Tibial artery (tissue), 4 donors: ENCODE measurements around the gene IL1RAP.

Experiments used
- DNase-seq, 2 donors: peaks; one replicate each; pipeline ENCODE4 v3.0.0-alpha.2; 2019
- H3K27ac ChIP-seq, 2 donors: fragments of 200-600 bp; sonication (generic) in 1 of 2; 1 replicate in 1 of 2; 2 replicates in 1 of 2; pipeline ENCODE4 v1.5.1; 2018 to 2019; ENCODE audit warnings: mild to moderate bottlenecking in 1 of 2
- H3K27me3 ChIP-seq, 2 donors: fragments of 200-600 bp; sonication (generic) in 1 of 2; one replicate each; pipeline versions ENCODE4 v1.5.1 to v1.6.0; 2016 to 2019
- H3K36me3 ChIP-seq, 3 donors: fragments of 200-600 bp; sonication (generic) in 2 of 3; one replicate each; pipeline ENCODE4 v1.5.1; 2016 to 2019; ENCODE audit warnings: mild to moderate bottlenecking in 2 of 3
- H3K4me1 ChIP-seq, 4 donors: fragments of 200-600 bp; sonication (generic) in 2 of 4; 1 replicate in 3 of 4; 2 replicates in 1 of 4; pipeline ENCODE4 v1.5.1; 2016 to 2019
- H3K4me3 ChIP-seq, 2 donors: fragments of 200-600 bp; sonication (generic) in 1 of 2; 1 replicate in 1 of 2; 2 replicates in 1 of 2; pipeline ENCODE4 v1.5.1; 2018 to 2019; ENCODE audit warnings: mild to moderate bottlenecking in 2 of 2
- H3K9me3 ChIP-seq, 3 donors: fragments of 200-600 bp; sonication (generic) in 1 of 3; one replicate each; pipeline ENCODE4 v1.5.1; 2016 to 2019
- CTCF ChIP-seq, 2 experiments: fragments of 200-600 bp in 1 of 2; fragments of 450-650 bp in 1 of 2; IDR thresholded peaks; one replicate each; pipeline ENCODE4 v1.5.1; 2017 to 2019; ENCODE audit warnings: antibody characterized with exemption in 2 of 2, mild to moderate bottlenecking in 1 of 2, moderate library complexity in 1 of 2
- intact Hi-C: fragments of 100-400 bp; cut with DNase I; formaldehyde crosslinking; loops from one replicate; pipeline ENCODE4 v1.15.0; 2023; ENCODE audit warnings: low total_unique reads

IL1RAP gene

GRCh38 chr3:190521998-190522397 lies 8.1 kb downstream of the IL1RAP start:
- no peaks in the 10 kb centered on the region for H3K9me3 ChIP-seq
- no peaks in the 10 kb centered on the region for H3K27me3 ChIP-seq
- H3K36me3 ChIP-seq = no peaks in the 10 kb centered on the region
- no peak for TF ChIP-seq CTCF (IDR thresholded peaks at IDR 0.05)
- DNase-seq = no peak
- no peak overlapping the region for H3K27ac ChIP-seq
- no peak overlapping the region for H3K4me3 ChIP-seq
- H3K4me1 ChIP-seq = no peaks in the 10 kb centered on the region
- intact Hi-C loops = no loop called here

- intact Hi-C loops = no loop called here
- DNase-seq = no peak
- Histone ChIP-seq H3K36me3 (no peaks in the 10 kb centered on the region), H3K27ac (no peak overlapping the region), H3K4me1 (no peaks in the 10 kb centered on the region), H3K27me3 (no peaks in the 10 kb centered on the region), H3K9me3 (no peaks in the 10 kb centered on the region), H3K4me3 (no peak overlapping the region)
- TF ChIP-seq CTCF (IDR thresholded peaks at IDR 0.05) = no peak
Observed at GRCh38 chr3:190522621-190523222, 8.8 kb downstream of the IL1RAP start.

- TF ChIP-seq CTCF (IDR thresholded peaks at IDR 0.05) = no peak
- intact Hi-C loops = no loop called here
- H3K4me3 ChIP-seq = no peak overlapping the region
- no peak for DNase-seq
- H3K9me3 ChIP-seq = no peaks in the 10 kb centered on the region
- H3K27ac ChIP-seq = no peak overlapping the region
- H3K27me3 ChIP-seq = no peaks in the 10 kb centered on the region
- H3K36me3 ChIP-seq = no peaks in the 10 kb centered on the region
- no peaks in the 10 kb centered on the region for H3K4me1 ChIP-seq
Observed at GRCh38 chr3:190524942-190525341, 11.1 kb downstream of the IL1RAP start.

- no peak overlapping the region for H3K27ac ChIP-seq
- no peaks in the 10 kb centered on the region for H3K4me1 ChIP-seq
- no peaks in the 10 kb centered on the region for H3K9me3 ChIP-seq
- no peaks in the 10 kb centered on the region for H3K36me3 ChIP-seq
- TF ChIP-seq CTCF (IDR thresholded peaks at IDR 0.05) = no peak
- H3K27me3 ChIP-seq = no peaks in the 10 kb centered on the region
- H3K4me3 ChIP-seq = no peak overlapping the region
- no peak for DNase-seq
- intact Hi-C loops = no loop called here
Observed at GRCh38 chr3:190525634-190526033, 11.7 kb downstream of the IL1RAP start.

DNA sequence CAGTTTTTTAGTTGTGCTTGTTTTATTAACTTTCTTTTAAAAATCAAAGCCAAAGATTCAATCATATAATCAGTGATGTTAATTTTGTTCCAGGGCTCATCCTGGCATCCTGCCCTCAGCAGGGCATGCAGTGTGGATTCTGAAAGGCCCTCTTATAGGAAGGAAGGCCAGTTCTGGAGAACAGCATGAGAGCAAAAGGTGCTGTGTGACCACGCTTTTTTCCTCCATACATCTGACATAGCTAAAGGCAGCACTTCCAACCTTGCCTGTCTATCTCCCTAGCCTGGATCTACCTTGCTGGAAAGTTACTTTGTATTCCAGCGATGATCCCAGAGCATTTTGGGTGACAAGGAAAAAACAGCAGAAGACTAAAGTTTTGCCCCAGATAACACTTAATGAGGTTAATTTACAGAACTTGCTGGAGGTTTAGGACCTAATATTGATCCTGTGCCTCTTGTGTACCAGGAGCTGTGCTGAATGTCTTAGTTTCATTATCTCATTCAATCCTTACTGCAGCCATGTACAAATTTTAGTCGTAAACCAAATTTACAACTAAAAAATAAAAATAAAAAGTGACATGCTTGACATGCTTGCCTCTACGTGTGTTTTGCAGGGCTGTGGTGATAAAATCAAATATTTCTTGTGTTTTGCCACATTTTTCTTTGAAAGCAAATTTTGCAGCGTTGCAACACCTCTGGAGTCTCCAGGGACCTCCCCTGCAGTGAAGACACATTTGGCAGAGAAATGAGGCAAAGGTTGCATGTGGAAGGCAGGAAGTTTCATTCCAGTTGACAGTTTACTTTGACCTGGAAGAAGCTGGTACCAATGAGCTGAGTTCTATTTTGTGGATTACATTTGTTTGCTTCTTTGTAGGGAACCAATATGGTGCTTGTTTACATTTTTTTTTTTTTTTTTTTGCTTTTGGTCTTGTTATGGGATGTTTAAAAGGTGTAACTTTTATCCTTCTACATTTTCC lies 13.2 kb downstream of the IL1RAP start:
- H3K4me3 ChIP-seq = no peak overlapping the region
- no peak overlapping the region for H3K27ac ChIP-seq
- TF ChIP-seq CTCF (IDR thresholded peaks at IDR 0.05) = no peak
- H3K4me1 ChIP-seq = no peaks in the 10 kb centered on the region
- H3K27me3 ChIP-seq = no peaks in the 10 kb centered on the region
- H3K9me3 ChIP-seq = no peaks in the 10 kb centered on the region
- intact Hi-C loops = no loop called here
- no peaks in the 10 kb centered on the region for H3K36me3 ChIP-seq
- DNase-seq = no peak
